ENCODE measurements around the gene MED9.
"Not testable (repeated sequence)": the region's sequence is repeated elsewhere in the genome, so short reads cannot be mapped to it uniquely, and the experiment has no call there.

The MED9 gene

GRCh38 chr17:17485420-17485819 lies 8.6 kb downstream of the MED9 start:
- DNase-seq (ENCODE audit: low read depth, low spot score) = no peak
- no peak overlapping the region for H3K27ac ChIP-seq

GRCh38 chr17:17486416-17486815 lies 9.6 kb downstream of the MED9 start:
- not testable (repeated sequence) for DNase-seq (ENCODE audit: low read depth, low spot score); H3K27ac ChIP-seq

GRCh38 chr17:17487998-17488397 lies 11.2 kb downstream of the MED9 start:
- DNase-seq (ENCODE audit: low read depth, low spot score) = no peak
- no peak overlapping the region for H3K27ac ChIP-seq

- no peak overlapping the region for H3K27ac ChIP-seq
- DNase-seq (ENCODE audit: low read depth, low spot score) = no peak
These were observed 14.3 kb downstream of the MED9 start for GRCh38 chr17:17491031-17491471.

GRCh38 chr17:17491546-17491988 lies 14.8 kb downstream of the MED9 start:
- no peak overlapping the region for H3K27ac ChIP-seq
- no peak for DNase-seq (ENCODE audit: low read depth, low spot score)

GRCh38 chr17:17492085-17492484 lies 15.3 kb downstream of the MED9 start:
- no peak overlapping the region for H3K27ac ChIP-seq
- DNase-seq (ENCODE audit: low read depth, low spot score) = no peak

GRCh38 chr17:17492571-17492970 lies 15.8 kb downstream of the MED9 start:
- no peak for DNase-seq (ENCODE audit: low read depth, low spot score)
- H3K27ac ChIP-seq = no peak overlapping the region

GRCh38 chr17:17493249-17493985 lies 16.6 kb downstream of the MED9 start:
- DNase-seq (ENCODE audit: low read depth, low spot score) = no peak
- no peak overlapping the region for H3K27ac ChIP-seq

- DNase-seq (ENCODE audit: low read depth, low spot score) = no peak
- no peak overlapping the region for H3K27ac ChIP-seq
These were observed 17.2 kb downstream of the MED9 start for GRCh38 chr17:17493986-17494466.

- no peak for DNase-seq (ENCODE audit: low read depth, low spot score)
- no peak overlapping the region for H3K27ac ChIP-seq
These were observed 17.7 kb downstream of the MED9 start for GRCh38 chr17:17494499-17494869.

- H3K27ac ChIP-seq = no peak overlapping the region
- no peak for DNase-seq (ENCODE audit: low read depth, low spot score)
These were observed 18.2 kb downstream of the MED9 start for GRCh38 chr17:17494870-17495535.

GRCh38 chr17:17495536-17496188 lies 18.9 kb downstream of the MED9 start:
- no peak for DNase-seq (ENCODE audit: low read depth, low spot score)
- no peak overlapping the region for H3K27ac ChIP-seq

GRCh38 chr17:17496189-17497064 lies 19.6 kb downstream of the MED9 start, which contains the start of gene RASD1:
TSS of gene RASD1 (minus strand) at chr17:17496395. CDS start at chr17:17496181, 214 bp downstream.
- H3K27ac ChIP-seq = no peak within 1 kb of the TSS
- DNase-seq (ENCODE audit: low read depth, low spot score) = peak; percentile 33

GRCh38 chr17:17497065-17497844 lies 20.5 kb downstream of the MED9 start:
- no peak for DNase-seq (ENCODE audit: low read depth, low spot score)
- H3K27ac ChIP-seq = no peak overlapping the region

GRCh38 chr17:17497845-17498520 lies 21.2 kb downstream of the MED9 start:
- DNase-seq (ENCODE audit: low read depth, low spot score) = no peak
- H3K27ac ChIP-seq = no peak overlapping the region

GRCh38 chr17:17498606-17499301 lies 22.0 kb downstream of the MED9 start:
- no peak for DNase-seq (ENCODE audit: low read depth, low spot score)
- no peak overlapping the region for H3K27ac ChIP-seq

- DNase-seq (ENCODE audit: low read depth, low spot score) = no peak
These were observed 22.8 kb downstream of the MED9 start for GRCh38 chr17:17499402-17500145.

More at GRCh38 chr17:17499402-17500145, 22.8 kb downstream of the MED9 start:
- no peak overlapping the region for H3K27ac ChIP-seq
